ENCODE measurements around the gene LLGL2.

Gene LLGL2

DNA sequence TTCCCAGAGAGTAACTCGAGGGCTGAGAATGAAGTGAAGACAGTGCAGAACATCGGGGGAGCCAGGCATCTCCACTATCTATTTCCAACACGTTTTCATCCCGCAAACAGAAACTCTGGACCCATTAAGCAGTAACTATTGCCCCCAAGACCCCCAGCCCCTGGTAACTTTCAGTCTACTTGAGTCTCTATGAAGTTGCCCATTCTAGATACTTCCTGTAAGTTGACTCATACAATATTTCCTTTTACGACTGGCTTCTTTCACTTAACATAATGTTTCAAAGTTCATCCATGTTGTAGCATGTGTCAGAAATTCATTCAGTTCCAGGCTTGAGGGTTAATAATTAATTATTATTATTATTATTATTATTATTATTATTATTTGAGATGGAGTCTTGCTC, 81.6 kb downstream of the LLGL2 start:
- H3K9me2 ChIP-seq (replicated peaks; ENCODE audit: control insufficient read depth, low read length): no peaks in the 10 kb centered on the region
- no peak overlapping the region for H3K4me2 ChIP-seq (ENCODE audit: low read length)
- no peaks in the 10 kb centered on the region for H3K27me3 ChIP-seq (ENCODE audit: control insufficient read depth, low read length)
- no peaks in the 10 kb centered on the region for H4K20me1 ChIP-seq (ENCODE audit: control insufficient read depth, insufficient read depth, low read depth, low read length)
- H3K27ac ChIP-seq (ENCODE audit: low read depth, low read length): no peak overlapping the region
- H3K79me2 ChIP-seq (ENCODE audit: control insufficient read depth, low read length): no peaks in the 10 kb centered on the region
- H3K36me3 ChIP-seq (ENCODE audit: control insufficient read depth, low read length): no peaks in the 10 kb centered on the region
- no peak overlapping the region for H3K4me3 ChIP-seq (ENCODE audit: low read length)
- H3K9me3 ChIP-seq (ENCODE audit: control insufficient read depth, insufficient read depth, low read length): no peaks in the 10 kb centered on the region
- no peak for TF ChIP-seq EZH2phosphoT487 (IDR thresholded peaks at IDR 0.05; ENCODE audit: borderline replicate concordance, low read length)
- TF ChIP-seq, protein P1, sequence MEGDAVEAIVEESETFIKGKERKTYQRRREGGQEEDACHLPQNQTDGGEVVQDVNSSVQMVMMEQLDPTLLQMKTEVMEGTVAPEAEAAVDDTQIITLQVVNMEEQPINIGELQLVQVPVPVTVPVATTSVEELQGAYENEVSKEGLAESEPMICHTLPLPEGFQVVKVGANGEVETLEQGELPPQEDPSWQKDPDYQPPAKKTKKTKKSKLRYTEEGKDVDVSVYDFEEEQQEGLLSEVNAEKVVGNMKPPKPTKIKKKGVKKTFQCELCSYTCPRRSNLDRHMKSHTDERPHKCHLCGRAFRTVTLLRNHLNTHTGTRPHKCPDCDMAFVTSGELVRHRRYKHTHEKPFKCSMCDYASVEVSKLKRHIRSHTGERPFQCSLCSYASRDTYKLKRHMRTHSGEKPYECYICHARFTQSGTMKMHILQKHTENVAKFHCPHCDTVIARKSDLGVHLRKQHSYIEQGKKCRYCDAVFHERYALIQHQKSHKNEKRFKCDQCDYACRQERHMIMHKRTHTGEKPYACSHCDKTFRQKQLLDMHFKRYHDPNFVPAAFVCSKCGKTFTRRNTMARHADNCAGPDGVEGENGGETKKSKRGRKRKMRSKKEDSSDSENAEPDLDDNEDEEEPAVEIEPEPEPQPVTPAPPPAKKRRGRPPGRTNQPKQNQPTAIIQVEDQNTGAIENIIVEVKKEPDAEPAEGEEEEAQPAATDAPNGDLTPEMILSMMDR (IDR thresholded peaks at IDR 0.05; ENCODE audit: low read depth, low read length, poor library complexity, severe bottlenecking): no peak
- no peaks in the 10 kb centered on the region for H3K4me1 ChIP-seq (ENCODE audit: control insufficient read depth, low read length)
- H3F3A ChIP-seq (ENCODE audit: control insufficient read depth, insufficient read depth): no peaks in the 10 kb centered on the region

DNA sequence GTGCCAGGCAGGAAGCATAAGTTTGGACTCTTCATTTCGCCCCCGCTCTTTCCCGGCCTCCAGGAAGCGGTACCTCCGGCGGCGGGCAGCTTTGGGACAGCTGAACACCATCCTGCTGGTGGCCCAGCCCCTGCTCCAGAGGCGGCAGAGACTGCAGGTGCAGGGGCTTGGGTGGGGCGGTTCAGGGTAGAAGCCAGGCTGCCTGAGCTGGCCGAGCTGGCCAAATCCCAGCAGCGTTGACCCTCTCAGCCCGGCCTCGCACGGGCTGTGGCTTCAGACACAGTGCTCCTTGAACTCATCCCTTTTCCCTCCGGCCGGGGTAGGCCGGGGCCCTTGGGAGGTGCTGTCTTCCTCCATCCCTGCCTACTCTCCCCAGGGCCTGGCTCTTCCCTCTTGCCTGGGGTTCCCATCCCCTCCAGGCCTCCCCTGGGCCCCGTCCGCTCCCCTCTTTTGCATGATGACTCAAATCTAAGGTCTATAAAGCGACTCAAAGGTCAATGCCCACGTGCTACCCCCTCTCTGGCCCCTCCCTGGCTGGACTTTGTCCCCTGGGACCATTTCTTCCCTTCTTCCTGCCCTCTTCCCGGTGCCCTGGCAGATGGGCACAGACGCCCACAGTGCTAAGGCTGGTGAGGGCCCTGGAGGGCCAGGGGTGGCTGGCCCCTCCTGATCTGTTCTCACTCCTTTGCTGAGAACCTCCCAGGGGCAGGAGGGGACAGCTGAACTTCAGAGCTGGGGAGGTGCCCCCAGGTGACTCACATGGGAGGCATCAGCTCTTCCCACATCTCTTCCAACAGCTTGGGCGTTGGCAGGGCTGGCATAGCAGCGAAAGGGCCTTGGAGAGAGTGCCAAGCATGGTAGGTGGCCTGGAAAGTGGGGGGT, 84.8 kb downstream of the LLGL2 start:
- no peaks in the 10 kb centered on the region for H3K9me2 ChIP-seq (replicated peaks; ENCODE audit: control insufficient read depth, low read length)
- no peaks in the 10 kb centered on the region for H3K4me1 ChIP-seq (ENCODE audit: control insufficient read depth, low read length)
- H3K4me2 ChIP-seq (ENCODE audit: low read length): no peak overlapping the region
- no peaks in the 10 kb centered on the region for H4K20me1 ChIP-seq (ENCODE audit: control insufficient read depth, insufficient read depth, low read depth, low read length)
- TF ChIP-seq, protein P1 (IDR thresholded peaks at IDR 0.05; ENCODE audit: low read depth, low read length, poor library complexity, severe bottlenecking): no peak
- TF ChIP-seq EZH2phosphoT487 (IDR thresholded peaks at IDR 0.05; ENCODE audit: borderline replicate concordance, low read length): no peak
- H3K9me3 ChIP-seq (ENCODE audit: control insufficient read depth, insufficient read depth, low read length): no peaks in the 10 kb centered on the region
- no peak overlapping the region for H3K27ac ChIP-seq (ENCODE audit: low read depth, low read length)
- H3F3A ChIP-seq (ENCODE audit: control insufficient read depth, insufficient read depth): no peaks in the 10 kb centered on the region
- no peak overlapping the region for H3K4me3 ChIP-seq (ENCODE audit: low read length)
- H3K27me3 ChIP-seq (ENCODE audit: control insufficient read depth, low read length): no peaks in the 10 kb centered on the region
- H3K79me2 ChIP-seq (ENCODE audit: control insufficient read depth, low read length): no peaks in the 10 kb centered on the region
- H3K36me3 ChIP-seq (ENCODE audit: control insufficient read depth, low read length): no peaks in the 10 kb centered on the region

DNA sequence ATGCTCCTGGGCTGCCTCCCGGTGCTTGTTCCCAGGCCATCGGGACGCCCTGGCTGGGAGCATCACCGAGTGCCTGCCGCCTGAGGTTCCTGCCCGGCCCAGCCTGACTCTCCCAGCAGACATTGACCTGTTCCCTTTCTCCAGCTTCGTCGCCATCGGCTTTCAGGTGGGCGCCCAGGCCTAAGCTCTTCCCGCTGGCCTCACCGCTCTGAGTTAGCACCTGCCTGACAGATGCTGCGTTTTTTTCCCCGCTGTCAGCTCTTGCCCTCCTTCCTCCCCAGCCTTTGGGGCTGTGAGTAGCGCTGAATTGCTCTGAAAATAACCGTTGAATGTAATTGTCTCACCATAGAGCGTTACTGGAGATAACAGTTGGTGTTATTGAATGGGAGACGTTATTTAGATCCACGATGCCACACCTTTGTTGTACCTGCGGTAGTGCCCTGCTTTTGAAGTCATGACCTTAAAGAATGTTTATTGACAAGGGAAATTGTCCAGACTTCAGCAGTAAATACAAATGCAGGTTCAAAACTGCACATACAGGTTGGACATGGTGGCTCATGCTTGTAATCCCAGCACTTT, 86.4 kb downstream of the LLGL2 start:
- Histone ChIP-seq H3K4me2 (ENCODE audit: low read length) (no peak overlapping the region), H3K27me3 (ENCODE audit: control insufficient read depth, low read length) (no peaks in the 10 kb centered on the region), H3K79me2 (ENCODE audit: control insufficient read depth, low read length) (no peaks in the 10 kb centered on the region), H3F3A (ENCODE audit: control insufficient read depth, insufficient read depth) (no peaks in the 10 kb centered on the region), H3K27ac (ENCODE audit: low read depth, low read length) (no peak overlapping the region), H3K36me3 (ENCODE audit: control insufficient read depth, low read length) (no peaks in the 10 kb centered on the region), H3K4me1 (ENCODE audit: control insufficient read depth, low read length) (no peaks in the 10 kb centered on the region), H4K20me1 (ENCODE audit: control insufficient read depth, insufficient read depth, low read depth, low read length) (no peaks in the 10 kb centered on the region), H3K4me3 (ENCODE audit: low read length) (no peak overlapping the region), H3K9me2 (replicated peaks; ENCODE audit: control insufficient read depth, low read length) (no peaks in the 10 kb centered on the region), H3K9me3 (ENCODE audit: control insufficient read depth, insufficient read depth, low read length) (no peaks in the 10 kb centered on the region)
- TF ChIP-seq EZH2phosphoT487 (IDR thresholded peaks at IDR 0.05; ENCODE audit: borderline replicate concordance, low read length): no peak
- TF ChIP-seq, protein P1 (IDR thresholded peaks at IDR 0.05; ENCODE audit: low read depth, low read length, poor library complexity, severe bottlenecking): no peak
